ENCODE data around the gene RAB1B. TPM values are rescaled to one million over a fixed set of nuclear protein-coding genes. Genes with fewer than 3 reads are reported as not detected.
"Not testable (repeated sequence)": the region's sequence is repeated elsewhere in the genome, so short reads cannot be mapped to it uniquely, and the experiment has no call there.

The RAB1B gene
- polyA plus RNA-seq, 3 donors from 2014 or later = 22.9 to 33.2 (median 25.8) TPM

GRCh38 chr11:66247295-66247694 lies 21.1 kb upstream of the RAB1B start:
- Mint-ChIP-seq H3K4me1 (no peaks in the 10 kb centered on the region), H3K27me3 (ENCODE audit: low read depth in 3 of 3) (peaks cover 0 to 8% (median 7%) of the 10 kb centered on the region in 3 donors), H3K9me3 (no peaks in the 10 kb centered on the region), H3K4me3 (no peak overlapping the region), H3K36me3 (peaks cover 0 to 16% (median 3%) of the 10 kb centered on the region in 3 donors), H3K27ac (peak overlapping the region in 1 of 6 donors; percentile 26)
- no peak for DNase-seq

DNA sequence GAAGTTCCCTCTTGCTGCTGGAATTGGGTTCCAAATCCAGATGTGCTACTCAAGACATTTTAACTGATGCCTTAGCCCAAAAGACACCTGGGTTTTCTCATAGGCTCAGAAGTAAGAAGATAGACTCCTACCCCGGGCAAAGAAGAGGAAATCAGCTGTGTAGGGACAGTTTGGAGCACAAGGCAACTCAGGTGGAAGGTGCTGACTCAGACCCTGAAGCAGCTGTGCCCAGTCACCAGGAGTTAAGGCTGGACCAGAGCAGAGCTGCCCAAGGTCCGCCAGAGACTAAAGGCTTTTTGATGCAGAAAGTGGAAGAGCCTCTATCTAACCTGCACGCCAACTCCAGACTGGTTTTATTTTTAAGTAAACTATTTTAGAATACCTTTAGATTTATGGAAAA lies 20.6 kb upstream of the RAB1B start:
- H3K4me3 Mint-ChIP-seq = no peak overlapping the region
- H3K27ac Mint-ChIP-seq = no peak overlapping the region

DNA sequence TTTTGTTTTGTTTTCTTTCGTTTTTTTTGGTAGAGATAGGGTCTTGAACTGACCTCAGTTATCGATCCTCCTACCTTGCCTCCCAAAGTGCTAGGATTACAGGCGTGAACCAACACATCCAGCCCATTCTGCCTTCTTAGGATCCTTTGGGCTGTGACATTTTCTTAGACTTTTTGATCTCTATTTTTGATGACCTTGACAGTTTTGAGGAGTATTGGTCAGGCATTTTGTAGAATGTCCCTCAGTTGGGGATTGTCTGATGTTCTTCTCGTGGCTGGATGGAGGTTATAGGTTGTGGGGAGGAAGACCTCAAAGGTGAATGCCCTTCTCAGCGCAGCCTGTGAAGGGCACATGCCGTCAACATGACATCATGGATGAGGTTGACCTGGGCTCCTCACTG lies 19.5 kb upstream of the RAB1B start:
- Mint-ChIP-seq H3K27me3 (ENCODE audit: low read depth in 3 of 3) (peaks cover 5 to 9% (median 9%) of the 10 kb centered on the region in 3 donors), H3K4me3 (no peak overlapping the region), H3K4me1 (no peaks in the 10 kb centered on the region), H3K36me3 (peaks cover 0 to 16% (median 3%) of the 10 kb centered on the region in 3 donors), H3K27ac (peak overlapping the region in 4 of 6 donors; percentile 22 to 80 (median 67)), H3K9me3 (no peaks in the 10 kb centered on the region)
- no peak for DNase-seq

More for the DNA sequence above, 20.6 kb upstream of the RAB1B start:
- DNase-seq = no peak
- Mint-ChIP-seq H3K4me1 (no peaks in the 10 kb centered on the region), H3K36me3 (peaks cover 0 to 16% (median 3%) of the 10 kb centered on the region in 3 donors), H3K9me3 (no peaks in the 10 kb centered on the region), H3K27me3 (ENCODE audit: low read depth in 3 of 3) (peaks cover 3 to 8% (median 7%) of the 10 kb centered on the region in 3 donors)

DNA sequence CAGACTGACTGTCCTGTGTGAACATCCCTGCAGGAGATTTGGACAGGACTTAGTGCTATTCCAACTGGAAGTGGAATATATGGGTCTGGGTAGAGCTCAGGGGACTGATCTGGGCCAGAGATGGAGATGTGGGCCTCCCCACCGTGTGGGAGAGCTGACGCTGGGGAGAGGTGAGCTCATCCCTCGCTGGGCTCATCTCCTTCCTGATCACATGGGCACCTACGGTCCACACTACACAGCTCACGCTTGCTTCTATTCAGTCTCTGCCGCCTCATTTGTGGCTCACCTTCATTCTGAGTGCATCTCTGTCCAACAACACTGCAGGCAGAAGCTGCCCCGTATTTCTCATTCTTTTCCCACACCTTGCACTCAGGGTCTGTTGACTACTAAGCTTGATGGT lies 16.6 kb upstream of the RAB1B start:
- peaks cover 4 to 8% of the 10 kb centered on the region in 2 donors for H3K4me1 Mint-ChIP-seq
- H3K9me3 Mint-ChIP-seq = no peaks in the 10 kb centered on the region
- H3K36me3 Mint-ChIP-seq = peaks cover 0 to 11% (median 3%) of the 10 kb centered on the region in 3 donors
- peak overlapping the region in 2 of 6 donors; percentile 2 to 60 for H3K27ac Mint-ChIP-seq
- peaks cover 5 to 15% (median 13%) of the 10 kb centered on the region in 3 donors for H3K27me3 Mint-ChIP-seq (ENCODE audit: low read depth in 3 of 3)
- H3K4me3 Mint-ChIP-seq = no peak overlapping the region
- DNase-seq = no peak

GRCh38 chr11:66253081-66253480 lies 15.4 kb upstream of the RAB1B start:
- not testable (repeated sequence) for H3K9me3 Mint-ChIP-seq, DNase-seq, H3K4me3 Mint-ChIP-seq
- H3K4me1 Mint-ChIP-seq = peaks cover 9 to 12% of the 10 kb centered on the region in 2 donors
- peak overlapping the region in 4 of 6 donors; percentile 26 to 70 (median 53) for H3K27ac Mint-ChIP-seq
- H3K27me3 Mint-ChIP-seq (ENCODE audit: low read depth in 3 of 3) = peaks cover 9 to 21% (median 19%) of the 10 kb centered on the region in 3 donors
- peaks cover 0 to 11% (median 3%) of the 10 kb centered on the region in 3 donors for H3K36me3 Mint-ChIP-seq

GRCh38 chr11:66258473-66258893 lies 10.0 kb upstream of the RAB1B start:
- peak overlapping the region in 3 of 6 donors; percentile 32 to 69 (median 38) for H3K27ac Mint-ChIP-seq
- H3K4me1 Mint-ChIP-seq = peaks cover 15 to 26% of the 10 kb centered on the region in 2 donors
- H3K4me3 Mint-ChIP-seq = peak overlapping the region; percentile 68 to 91 (median 90)
- peaks cover 2 to 14% (median 4%) of the 10 kb centered on the region in 3 donors for H3K36me3 Mint-ChIP-seq
- H3K9me3 Mint-ChIP-seq = no peaks in the 10 kb centered on the region
- no peak for DNase-seq
- peaks cover 8 to 18% (median 16%) of the 10 kb centered on the region in 3 donors for H3K27me3 Mint-ChIP-seq (ENCODE audit: low read depth in 3 of 3)

GRCh38 chr11:66259225-66259624 lies 9.2 kb upstream of the RAB1B start:
- Mint-ChIP-seq H3K9me3 (no peaks in the 10 kb centered on the region), H3K27me3 (ENCODE audit: low read depth in 3 of 3) (peaks cover 8 to 16% (median 16%) of the 10 kb centered on the region in 3 donors), H3K36me3 (peaks cover 2 to 14% (median 4%) of the 10 kb centered on the region in 3 donors), H3K27ac (peak overlapping the region in 4 of 6 donors; percentile 17 to 53 (median 30)), H3K4me1 (peaks cover 15 to 26% of the 10 kb centered on the region in 2 donors), H3K4me3 (peak overlapping the region in 4 of 5 donors; percentile 14 to 60 (median 40))
- no peak for DNase-seq

- Mint-ChIP-seq H3K27ac (no peak overlapping the region), H3K4me3 (peak overlapping the region in 1 of 5 donors; percentile 24), H3K27me3 (ENCODE audit: low read depth in 3 of 3) (peaks cover 8 to 16% (median 14%) of the 10 kb centered on the region in 3 donors)
Measured at GRCh38 chr11:66259956-66260355, 8.5 kb upstream of the RAB1B start.

DNA sequence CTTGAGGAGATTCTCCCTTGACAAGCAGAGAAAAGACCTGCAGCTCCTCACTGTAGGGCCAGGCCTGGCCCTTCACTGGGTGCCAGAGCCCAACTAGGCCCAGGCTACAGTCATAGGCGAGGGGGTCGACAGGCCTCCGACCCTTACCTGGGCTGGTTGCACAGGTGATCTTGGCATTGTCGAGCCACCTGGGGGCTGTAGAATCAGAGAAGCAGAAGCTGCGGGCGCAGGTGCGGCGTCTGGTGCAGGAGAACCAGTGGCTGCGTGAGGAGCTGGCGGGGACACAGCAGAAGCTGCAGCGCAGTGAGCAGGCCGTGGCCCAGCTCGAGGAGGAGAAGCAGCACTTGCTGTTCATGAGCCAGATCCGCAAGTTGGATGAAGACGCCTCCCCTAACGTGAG lies 6.9 kb upstream of the RAB1B start:
- H3K27me3 Mint-ChIP-seq (ENCODE audit: low read depth in 3 of 3) = peaks cover 8 to 13% (median 9%) of the 10 kb centered on the region in 3 donors
- peaks cover 13 to 21% of the 10 kb centered on the region in 2 donors for H3K4me1 Mint-ChIP-seq
- H3K4me3 Mint-ChIP-seq = no peak overlapping the region
- H3K9me3 Mint-ChIP-seq = no peaks in the 10 kb centered on the region
- no peak for DNase-seq
- H3K27ac Mint-ChIP-seq = peak overlapping the region in 1 of 6 donors; percentile 23
- peaks cover 2 to 18% (median 4%) of the 10 kb centered on the region in 3 donors for H3K36me3 Mint-ChIP-seq

More at GRCh38 chr11:66259956-66260355, 8.5 kb upstream of the RAB1B start:
- H3K4me1 Mint-ChIP-seq = peaks cover 15 to 26% of the 10 kb centered on the region in 2 donors
- peaks cover 2 to 18% (median 4%) of the 10 kb centered on the region in 3 donors for H3K36me3 Mint-ChIP-seq
- H3K9me3 Mint-ChIP-seq = no peaks in the 10 kb centered on the region
- DNase-seq = no peak

GRCh38 chr11:66262191-66262590 lies 6.2 kb upstream of the RAB1B start:
- Mint-ChIP-seq H3K36me3 (peaks cover 2 to 18% (median 4%) of the 10 kb centered on the region in 3 donors), H3K27ac (no peak overlapping the region), H3K4me3 (no peak overlapping the region), H3K4me1 (peaks cover 11 to 18% of the 10 kb centered on the region in 2 donors), H3K27me3 (ENCODE audit: low read depth in 3 of 3) (peaks cover 3 to 8% (median 5%) of the 10 kb centered on the region in 3 donors), H3K9me3 (no peaks in the 10 kb centered on the region)
- no peak for DNase-seq

DNA sequence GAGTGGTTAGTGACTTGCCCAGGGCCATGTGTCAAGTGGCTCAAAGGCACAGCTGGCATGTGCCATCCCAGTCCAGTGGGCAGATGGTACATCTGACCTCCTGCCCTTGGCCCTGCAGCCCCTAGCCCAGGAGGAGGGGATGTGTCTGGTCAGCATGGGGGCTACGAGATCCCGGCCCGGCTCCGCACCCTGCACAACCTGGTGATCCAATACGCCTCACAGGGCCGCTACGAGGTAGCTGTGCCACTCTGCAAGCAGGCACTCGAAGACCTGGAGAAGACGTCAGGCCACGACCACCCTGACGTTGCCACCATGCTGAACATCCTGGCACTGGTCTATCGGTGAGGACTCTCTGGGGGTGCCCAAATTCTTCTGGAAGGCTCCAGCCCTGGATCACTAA lies 5.7 kb upstream of the RAB1B start:
- H3K4me1 Mint-ChIP-seq = peaks cover 13 to 23% of the 10 kb centered on the region in 2 donors
- H3K4me3 Mint-ChIP-seq = no peak overlapping the region
- H3K9me3 Mint-ChIP-seq = no peaks in the 10 kb centered on the region
- no peak for DNase-seq
- H3K36me3 Mint-ChIP-seq = peaks cover 2 to 18% (median 4%) of the 10 kb centered on the region in 3 donors
- peaks cover 2 to 9% (median 4%) of the 10 kb centered on the region in 3 donors for H3K27me3 Mint-ChIP-seq (ENCODE audit: low read depth in 3 of 3)
- no peak overlapping the region for H3K27ac Mint-ChIP-seq

DNA sequence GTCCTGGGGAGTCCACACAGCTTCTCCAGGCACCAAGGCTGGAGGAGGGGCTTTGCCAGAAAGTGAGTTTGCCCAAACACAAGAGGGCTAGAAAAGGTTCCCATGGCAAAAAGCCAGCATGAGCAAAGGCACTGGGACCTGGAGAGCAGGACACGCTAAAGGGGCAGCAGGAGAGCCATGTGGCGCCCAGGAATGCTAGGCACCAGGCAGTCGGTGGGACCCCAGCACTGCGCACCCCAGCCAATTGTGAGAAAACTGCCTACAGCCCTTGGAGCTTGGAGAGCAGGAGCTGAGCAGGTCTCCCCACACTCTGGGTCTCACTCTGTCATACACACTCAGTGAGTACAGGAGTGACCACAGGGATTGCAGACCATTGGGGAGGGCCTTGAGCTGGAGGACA lies 5.2 kb upstream of the RAB1B start:
- H3K4me3 Mint-ChIP-seq = no peak overlapping the region
- no peak overlapping the region for H3K27ac Mint-ChIP-seq
- peaks cover 4 to 9% (median 5%) of the 10 kb centered on the region in 3 donors for H3K27me3 Mint-ChIP-seq (ENCODE audit: low read depth in 3 of 3)
- H3K4me1 Mint-ChIP-seq = peaks cover 18 to 28% of the 10 kb centered on the region in 2 donors
- DNase-seq = no peak
- H3K9me3 Mint-ChIP-seq = no peaks in the 10 kb centered on the region
- peaks cover 2 to 18% (median 4%) of the 10 kb centered on the region in 3 donors for H3K36me3 Mint-ChIP-seq

DNA sequence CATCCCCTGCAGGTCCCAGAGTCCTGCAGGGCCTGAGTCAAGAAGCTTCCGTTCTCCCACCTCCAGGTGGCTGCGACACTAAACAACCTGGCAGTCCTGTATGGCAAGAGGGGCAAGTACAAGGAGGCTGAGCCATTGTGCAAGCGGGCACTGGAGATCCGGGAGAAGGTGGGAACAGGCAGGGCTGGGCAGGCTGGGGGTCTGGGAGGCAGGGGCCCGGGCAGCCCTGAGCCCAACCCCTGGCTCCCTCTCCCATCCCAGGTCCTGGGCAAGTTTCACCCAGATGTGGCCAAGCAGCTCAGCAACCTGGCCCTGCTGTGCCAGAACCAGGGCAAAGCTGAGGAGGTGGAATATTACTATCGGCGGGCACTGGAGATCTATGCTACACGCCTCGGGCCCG lies 4.7 kb upstream of the RAB1B start:
- Mint-ChIP-seq H3K4me3 (no peak overlapping the region), H3K4me1 (peaks cover 17 to 27% of the 10 kb centered on the region in 2 donors), H3K27ac (no peak overlapping the region), H3K9me3 (no peaks in the 10 kb centered on the region), H3K36me3 (peaks cover 2 to 18% (median 4%) of the 10 kb centered on the region in 3 donors), H3K27me3 (ENCODE audit: low read depth in 3 of 3) (peaks cover 8 to 12% (median 9%) of the 10 kb centered on the region in 3 donors)
- DNase-seq = no peak

DNA sequence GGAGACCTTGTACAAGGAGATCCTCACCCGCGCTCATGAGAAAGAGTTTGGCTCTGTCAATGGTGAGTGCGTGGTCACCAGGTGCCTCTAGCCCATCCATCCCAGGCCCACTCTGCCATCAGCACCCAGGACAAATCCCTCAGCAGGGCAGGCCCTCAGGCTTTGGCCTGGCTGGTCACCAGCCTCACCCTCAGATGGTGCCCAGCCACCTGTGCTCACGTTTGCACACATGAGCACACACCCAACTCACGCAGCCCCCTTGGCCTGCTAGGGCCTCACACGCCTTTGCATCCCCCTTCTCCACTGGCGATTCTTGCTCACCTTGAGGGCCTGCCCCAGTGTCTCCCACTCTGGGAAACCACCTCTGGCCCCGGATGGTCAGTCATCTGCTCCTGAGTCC lies 4.1 kb upstream of the RAB1B start:
- Mint-ChIP-seq H3K36me3 (peaks cover 0 to 15% (median 2%) of the 10 kb centered on the region in 3 donors), H3K4me1 (peaks cover 19 to 26% of the 10 kb centered on the region in 2 donors), H3K4me3 (no peak overlapping the region), H3K27ac (no peak overlapping the region), H3K27me3 (ENCODE audit: low read depth in 3 of 3) (peaks cover 12 to 18% (median 13%) of the 10 kb centered on the region in 3 donors), H3K9me3 (no peaks in the 10 kb centered on the region)
- no peak for DNase-seq

All from immature natural killer cell (primary cell).